Measurements from ENCODE around the gene COQ8B.
"Not testable (repeated sequence)": the region's sequence is repeated elsewhere in the genome, so short reads cannot be mapped to it uniquely, and the experiment has no call there.

The COQ8B gene

GRCh38 chr19:40668991-40669614 lies 47.6 kb downstream of the COQ8B start:
- no peak for DNase-seq (ENCODE audit: low spot score)
- no peak for FAIRE-seq

- FAIRE-seq (no peak), DNase-seq (ENCODE audit: low spot score) (no peak)
These were observed 49.1 kb downstream of the COQ8B start for GRCh38 chr19:40667602-40668001.

GRCh38 chr19:40666803-40667438 lies 49.8 kb downstream of the COQ8B start:
- peak; percentile 37 for FAIRE-seq
- DNase-seq (ENCODE audit: low spot score) = no peak

GRCh38 chr19:40663695-40664692 lies 52.7 kb downstream of the COQ8B start:
- peak; percentile 58 for DNase-seq (ENCODE audit: low spot score)
- no peak for FAIRE-seq

- DNase-seq (ENCODE audit: low spot score) = peak; percentile 90
- peak; percentile 62 for FAIRE-seq
These were observed 53.6 kb downstream of the COQ8B start for GRCh38 chr19:40662925-40663694.

- DNase-seq (ENCODE audit: low spot score) = no peak
- FAIRE-seq = no peak
These were observed 55.1 kb downstream of the COQ8B start for GRCh38 chr19:40661616-40662015.

GRCh38 chr19:40659566-40659965 lies 57.1 kb downstream of the COQ8B start:
- no peak for DNase-seq (ENCODE audit: low spot score)
- no peak for FAIRE-seq

- DNase-seq (ENCODE audit: low spot score) = no peak
- FAIRE-seq = no peak
These were observed 57.6 kb downstream of the COQ8B start for GRCh38 chr19:40659116-40659515.

- no peak for DNase-seq (ENCODE audit: low spot score)
- no peak for FAIRE-seq
These were observed 58.7 kb downstream of the COQ8B start for GRCh38 chr19:40658031-40658430.

GRCh38 chr19:40655684-40656083 lies 61.0 kb downstream of the COQ8B start:
- FAIRE-seq = not testable (repeated sequence)

GRCh38 chr19:40652303-40652702 lies 64.4 kb downstream of the COQ8B start:
- DNase-seq (ENCODE audit: low spot score); FAIRE-seq: not testable (repeated sequence)

More at GRCh38 chr19:40655684-40656083, 61.0 kb downstream of the COQ8B start:
- not testable (repeated sequence) for DNase-seq (ENCODE audit: low spot score)

GRCh38 chr19:40650749-40651305 lies 65.9 kb downstream of the COQ8B start:
- DNase-seq (ENCODE audit: low spot score) (no peak), FAIRE-seq (no peak)

GRCh38 chr19:40649903-40650675 lies 66.6 kb downstream of the COQ8B start:
- FAIRE-seq; DNase-seq (ENCODE audit: low spot score): not testable (repeated sequence)

GRCh38 chr19:40646743-40647254 lies 69.9 kb downstream of the COQ8B start:
- no peak for DNase-seq (ENCODE audit: low spot score)
- FAIRE-seq = no peak

GRCh38 chr19:40642757-40643305 lies 73.9 kb downstream of the COQ8B start:
- DNase-seq (ENCODE audit: low spot score) (no peak), FAIRE-seq (no peak)

- FAIRE-seq (no peak), DNase-seq (ENCODE audit: low spot score) (no peak)
These were observed 74.5 kb downstream of the COQ8B start for GRCh38 chr19:40642051-40642706.
